ENCODE measurements around the gene DGKG.

Gene DGKG

GRCh38 chr3:186236357-186237020, 125.5 kb downstream of the DGKG start:
- DNase-seq = no peak

GRCh38 chr3:186235554-186235953, 126.5 kb downstream of the DGKG start:
- DNase-seq = no peak

- DNase-seq = no peak
Measured at GRCh38 chr3:186234152-186234551, 127.9 kb downstream of the DGKG start.

- DNase-seq = no peak
Measured at GRCh38 chr3:186226482-186226881, 135.6 kb downstream of the DGKG start.

GRCh38 chr3:186225603-186226002, 136.4 kb downstream of the DGKG start:
- DNase-seq = no peak

- no peak for DNase-seq
Measured at GRCh38 chr3:186224041-186224610, 137.9 kb downstream of the DGKG start.

GRCh38 chr3:186223476-186223875, 138.6 kb downstream of the DGKG start:
- DNase-seq = no peak

GRCh38 chr3:186221760-186222378, 140.2 kb downstream of the DGKG start:
- no peak for DNase-seq

- no peak for DNase-seq
Measured at GRCh38 chr3:186220911-186221645, 141.0 kb downstream of the DGKG start.

GRCh38 chr3:186220365-186220764, 141.7 kb downstream of the DGKG start:
- no peak for DNase-seq

GRCh38 chr3:186219211-186219638, 142.8 kb downstream of the DGKG start:
- DNase-seq = no peak

GRCh38 chr3:186218421-186218820, 143.6 kb downstream of the DGKG start:
- no peak for DNase-seq

GRCh38 chr3:186217820-186218164, 144.2 kb downstream of the DGKG start:
- DNase-seq = no peak

GRCh38 chr3:186216900-186217819, 144.9 kb downstream of the DGKG start:
- DNase-seq = no peak

- no peak for DNase-seq
Measured at GRCh38 chr3:186214670-186215069, 147.4 kb downstream of the DGKG start.

- DNase-seq = no peak
Measured at GRCh38 chr3:186213946-186214345, 148.1 kb downstream of the DGKG start.

- no peak for DNase-seq
Measured at GRCh38 chr3:186212611-186213010, 149.4 kb downstream of the DGKG start.

- no peak for DNase-seq
Measured at GRCh38 chr3:186210852-186211500, 151.1 kb downstream of the DGKG start.

- peak; percentile 5 for DNase-seq
Measured at GRCh38 chr3:186209810-186210752, 152.0 kb downstream of the DGKG start.

GRCh38 chr3:186208296-186208989, 153.6 kb downstream of the DGKG start:
- DNase-seq = no peak
